Astrocyte (in vitro differentiated cells and primary cell): ENCODE data around the gene FZD10. TPM values are rescaled to one million over a fixed set of nuclear protein-coding genes. Genes with fewer than 3 reads are reported as not detected.

Experiments
- DNase-seq: peaks from one replicate; pipeline ENCODE4 v3.0.0-alpha.2; 2010; ENCODE audit warnings: low read depth
- FAIRE-seq: peaks from 2 replicates; lab custom pipeline; 2011; peaks lifted over from hg19 to GRCh38; lab: Jason Lieb, UNC
- H2AFZ ChIP-seq: 2 replicates; pipeline ENCODE4 v1.6.0; 2012; ENCODE audit warnings: low read depth, low read length, inconsistent platforms
- H3K27ac ChIP-seq: 2 replicates; pipeline ENCODE4 v1.5.1; 2011; ENCODE audit warnings: low read depth, low read length, inconsistent platforms
- H3K27me3 ChIP-seq: 2 replicates; pipeline ENCODE4 v1.6.0; 2011; ENCODE audit warnings: low read length, inconsistent platforms; ENCODE audit not compliant: insufficient read depth
- H3K36me3 ChIP-seq: 2 replicates; pipeline ENCODE4 v1.5.1; 2011; ENCODE audit warnings: low read length, inconsistent platforms; ENCODE audit not compliant: insufficient read depth
- H3K4me1 ChIP-seq: 2 replicates; pipeline ENCODE4 v1.5.1; 2011; ENCODE audit warnings: low read length, inconsistent platforms; ENCODE audit not compliant: insufficient read depth
- H3K4me2 ChIP-seq: 2 replicates; pipeline ENCODE4 v1.6.0; 2012; ENCODE audit warnings: low read length, inconsistent platforms
- H3K4me3 ChIP-seq: 2 replicates; pipeline ENCODE4 v1.5.1; 2011; ENCODE audit warnings: low read depth, mild to moderate bottlenecking, low read length, inconsistent platforms; ENCODE audit not compliant: insufficient read depth
- H3K79me2 ChIP-seq: 2 replicates; pipeline ENCODE4 v1.6.0; 2012; ENCODE audit warnings: mild to moderate bottlenecking, low read length, inconsistent platforms; ENCODE audit not compliant: insufficient read depth
- H3K9ac ChIP-seq: 2 replicates; pipeline ENCODE4 v1.6.0; 2012; ENCODE audit warnings: mild to moderate bottlenecking, low read length, inconsistent platforms
- H3K9me3 ChIP-seq: 2 replicates; pipeline ENCODE4 v1.5.1; 2012; ENCODE audit warnings: low read depth, mild to moderate bottlenecking, low read length, inconsistent platforms; ENCODE audit not compliant: insufficient read depth
- H4K20me1 ChIP-seq: 2 replicates; pipeline ENCODE4 v1.6.0; 2012; ENCODE audit warnings: low read length, inconsistent platforms; ENCODE audit not compliant: insufficient read depth
- H3K27ac Mint-ChIP-seq: one replicate; pipeline ENCODE4 v1.8.0; 2021; ENCODE audit warnings: mild to moderate bottlenecking, mixed read lengths; ENCODE audit not compliant: unreplicated experiment
- H3K27me3 Mint-ChIP-seq: one replicate; pipeline ENCODE4 v1.8.0; 2021; ENCODE audit warnings: low read depth, mixed read lengths; ENCODE audit not compliant: unreplicated experiment
- H3K36me3 Mint-ChIP-seq: one replicate; pipeline ENCODE4 v1.8.0; 2021; ENCODE audit warnings: low read depth, mixed read lengths; ENCODE audit not compliant: unreplicated experiment
- H3K4me1 Mint-ChIP-seq: one replicate; pipeline ENCODE4 v1.8.0; 2021; ENCODE audit warnings: low read depth, mixed read lengths; ENCODE audit not compliant: unreplicated experiment
- H3K4me3 Mint-ChIP-seq: one replicate; pipeline ENCODE4 v1.8.0; 2021; ENCODE audit warnings: mild to moderate bottlenecking, moderate library complexity, mixed read lengths; ENCODE audit not compliant: unreplicated experiment
- H3K9me3 Mint-ChIP-seq: one replicate; pipeline ENCODE4 v1.8.0; 2021; ENCODE audit warnings: mild to moderate bottlenecking, mixed read lengths; ENCODE audit not compliant: unreplicated experiment
- EZH2 ChIP-seq: IDR thresholded peaks from 2 replicates; pipeline ENCODE4 v1.6.1; 2012; ENCODE audit warnings: mild to moderate bottlenecking, low read length, inconsistent platforms; ENCODE audit not compliant: insufficient read depth
- total RNA-seq: library from RNA; stranded (reverse); gene quantifications from 2 replicates; pipeline ENCODE4 v1.2.1, GENCODE V29; 2021
- TF ChIP-seq, protein P1 (sequence below): IDR thresholded peaks from 2 replicates; pipeline ENCODE4 v1.5.1; 2011; ENCODE audit warnings: low read depth, mild to moderate bottlenecking, inconsistent platforms, low read length, moderate library complexity; ENCODE audit not compliant: insufficient read depth

Gene FZD10
- total RNA-seq, 1 donor from 2014 or later, result not detected

DNA sequence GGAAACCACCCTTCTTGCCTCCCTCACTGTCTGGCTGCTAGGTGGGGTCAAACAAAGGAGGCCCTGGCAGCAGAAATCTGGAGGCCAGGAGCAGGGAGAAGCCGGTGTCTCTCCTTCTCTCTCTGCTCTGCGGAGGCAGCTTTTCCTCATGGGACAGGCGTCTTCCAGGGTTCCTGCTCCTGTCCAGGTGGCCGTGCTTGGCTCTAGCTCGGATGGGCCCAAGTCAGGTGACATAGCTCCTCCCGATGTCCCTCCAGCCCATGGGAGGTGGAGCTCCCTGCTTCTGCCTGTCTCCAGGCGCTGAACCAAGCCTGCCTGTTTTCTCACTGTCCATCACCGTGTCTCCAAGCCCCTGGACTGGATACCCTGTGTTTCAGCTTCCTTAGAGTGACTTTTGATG is 30.5 kb upstream of the FZD10 start:
- no peak for TF ChIP-seq EZH2
- TF ChIP-seq, protein P1, sequence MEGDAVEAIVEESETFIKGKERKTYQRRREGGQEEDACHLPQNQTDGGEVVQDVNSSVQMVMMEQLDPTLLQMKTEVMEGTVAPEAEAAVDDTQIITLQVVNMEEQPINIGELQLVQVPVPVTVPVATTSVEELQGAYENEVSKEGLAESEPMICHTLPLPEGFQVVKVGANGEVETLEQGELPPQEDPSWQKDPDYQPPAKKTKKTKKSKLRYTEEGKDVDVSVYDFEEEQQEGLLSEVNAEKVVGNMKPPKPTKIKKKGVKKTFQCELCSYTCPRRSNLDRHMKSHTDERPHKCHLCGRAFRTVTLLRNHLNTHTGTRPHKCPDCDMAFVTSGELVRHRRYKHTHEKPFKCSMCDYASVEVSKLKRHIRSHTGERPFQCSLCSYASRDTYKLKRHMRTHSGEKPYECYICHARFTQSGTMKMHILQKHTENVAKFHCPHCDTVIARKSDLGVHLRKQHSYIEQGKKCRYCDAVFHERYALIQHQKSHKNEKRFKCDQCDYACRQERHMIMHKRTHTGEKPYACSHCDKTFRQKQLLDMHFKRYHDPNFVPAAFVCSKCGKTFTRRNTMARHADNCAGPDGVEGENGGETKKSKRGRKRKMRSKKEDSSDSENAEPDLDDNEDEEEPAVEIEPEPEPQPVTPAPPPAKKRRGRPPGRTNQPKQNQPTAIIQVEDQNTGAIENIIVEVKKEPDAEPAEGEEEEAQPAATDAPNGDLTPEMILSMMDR, result no peak
- no peak overlapping the region for H3K4me3 ChIP-seq
- no peaks in the 10 kb centered on the region for H3K4me1 Mint-ChIP-seq

DNA sequence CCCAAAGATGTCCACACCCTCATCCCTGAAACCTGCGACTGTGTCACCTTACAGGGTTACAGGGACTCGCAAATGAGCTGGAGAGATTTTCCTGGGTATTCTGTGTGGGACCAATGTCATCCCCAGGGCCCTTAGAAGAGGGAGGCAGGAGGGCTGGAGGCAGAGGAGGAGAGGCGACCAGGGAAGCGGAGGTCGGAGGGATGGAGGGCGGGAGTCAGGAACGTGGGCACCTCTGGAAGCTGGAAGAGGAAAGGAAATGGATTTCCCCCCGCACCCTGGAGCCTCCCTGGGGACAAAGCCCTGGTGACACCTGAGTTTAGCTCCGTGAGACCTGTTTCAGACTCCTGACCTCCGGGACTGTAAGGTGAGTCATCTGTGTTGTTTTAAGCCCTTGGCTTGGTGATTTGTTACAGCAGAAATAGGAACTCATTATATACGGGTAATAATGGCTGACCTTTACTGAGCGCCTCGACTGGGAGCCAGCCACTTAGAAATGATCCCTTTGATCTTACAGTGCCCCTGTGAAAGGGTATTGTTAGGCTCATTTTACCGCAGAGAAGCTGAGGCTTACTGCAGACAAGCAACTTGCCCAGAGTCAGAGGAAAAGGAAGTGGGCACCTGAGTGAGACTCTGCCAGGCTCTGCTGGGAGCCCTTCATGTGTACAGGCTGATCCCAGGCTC is 29.3 kb upstream of the FZD10 start:
- no peak for FAIRE-seq
- TF ChIP-seq EZH2, result no peak
- TF ChIP-seq, protein P1, result no peak
- H3K4me2 ChIP-seq, result no peak overlapping the region
- no peak overlapping the region for H2AFZ ChIP-seq
- H3K9ac ChIP-seq, result no peak overlapping the region
- H3K4me1 Mint-ChIP-seq, result no peaks in the 10 kb centered on the region
- no peak overlapping the region for H3K4me3 ChIP-seq
- no peak overlapping the region for H3K27ac ChIP-seq
- no peak overlapping the region for H3K27ac Mint-ChIP-seq
- no peaks in the 10 kb centered on the region for H3K4me1 ChIP-seq
- no peaks in the 10 kb centered on the region for H3K36me3 ChIP-seq
- H3K27me3 ChIP-seq, result no peaks in the 10 kb centered on the region
- H3K4me3 Mint-ChIP-seq, result no peak overlapping the region
- H3K27me3 Mint-ChIP-seq, result no peaks in the 10 kb centered on the region
- H3K9me3 Mint-ChIP-seq, result peaks cover 20% of the 10 kb centered on the region
- no peaks in the 10 kb centered on the region for H3K79me2 ChIP-seq
- no peaks in the 10 kb centered on the region for H4K20me1 ChIP-seq
- no peak for DNase-seq
- H3K36me3 Mint-ChIP-seq, result no peaks in the 10 kb centered on the region
- H3K9me3 ChIP-seq, result peaks cover 8% of the 10 kb centered on the region

More for the DNA sequence above, 30.5 kb upstream of the FZD10 start:
- Histone ChIP-seq H3K79me2 (no peaks in the 10 kb centered on the region), H3K4me2 (no peak overlapping the region), H4K20me1 (no peaks in the 10 kb centered on the region), H3K4me1 (no peaks in the 10 kb centered on the region), H3K9ac (no peak overlapping the region), H2AFZ (no peak overlapping the region), H3K9me3 (peaks cover 9% of the 10 kb centered on the region), H3K36me3 (no peaks in the 10 kb centered on the region), H3K27me3 (no peaks in the 10 kb centered on the region), H3K27ac (no peak overlapping the region)
- FAIRE-seq (no peak), DNase-seq (no peak)
- Mint-ChIP-seq H3K36me3 (no peaks in the 10 kb centered on the region), H3K9me3 (peaks cover 25% of the 10 kb centered on the region), H3K27me3 (no peaks in the 10 kb centered on the region), H3K4me3 (no peak overlapping the region), H3K27ac (no peak overlapping the region)

DNA sequence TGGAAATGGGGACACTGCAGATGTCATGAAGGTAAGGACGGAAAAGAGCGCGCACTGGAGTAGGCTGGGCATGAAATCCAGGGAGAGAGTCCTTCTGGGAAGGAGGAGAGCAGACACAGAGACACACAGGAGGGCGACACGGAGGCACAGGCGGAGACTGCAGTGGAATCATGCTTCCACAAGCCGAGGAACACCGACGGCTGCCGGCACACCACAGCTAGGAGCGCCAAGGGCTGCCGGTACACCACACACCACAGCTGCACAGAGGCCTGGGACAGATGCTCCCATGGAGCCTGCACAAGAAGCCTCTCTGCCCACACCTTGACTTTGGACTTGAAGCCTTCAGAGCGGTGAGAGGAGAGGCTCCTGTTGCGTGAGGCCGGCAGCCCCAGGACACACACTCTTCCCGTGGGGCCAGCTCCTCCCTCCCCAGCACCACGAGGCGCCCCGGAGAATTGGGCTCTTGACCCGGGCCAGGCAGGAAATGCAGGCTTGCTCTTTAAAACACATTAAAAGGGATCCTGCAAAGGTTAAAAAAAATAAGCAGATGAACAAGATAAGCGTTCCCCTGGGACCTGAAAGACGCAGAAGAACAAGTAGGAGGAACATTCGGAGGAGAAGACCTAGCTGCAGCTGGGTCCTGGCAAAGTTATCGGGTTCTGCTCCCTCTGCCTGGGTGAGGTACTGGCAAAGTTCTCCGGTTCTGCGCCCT is 28.3 kb upstream of the FZD10 start:
- no peak for DNase-seq
- H3K9me3 Mint-ChIP-seq, result peaks cover 20% of the 10 kb centered on the region
- H3K4me3 Mint-ChIP-seq, result no peak overlapping the region

More for the DNA sequence above, 28.3 kb upstream of the FZD10 start:
- no peak for TF ChIP-seq EZH2
- TF ChIP-seq, protein P1, result no peak
- Histone ChIP-seq H3K79me2 (no peaks in the 10 kb centered on the region), H3K4me2 (no peak overlapping the region), H3K9me3 (peaks cover 5% of the 10 kb centered on the region), H3K27me3 (no peaks in the 10 kb centered on the region), H3K27ac (no peak overlapping the region), H3K9ac (no peak overlapping the region), H3K4me1 (no peaks in the 10 kb centered on the region), H2AFZ (no peak overlapping the region), H3K36me3 (no peaks in the 10 kb centered on the region), H3K4me3 (no peak overlapping the region), H4K20me1 (no peaks in the 10 kb centered on the region)
- FAIRE-seq, result no peak
- Mint-ChIP-seq H3K4me1 (no peaks in the 10 kb centered on the region), H3K27ac (no peak overlapping the region), H3K27me3 (no peaks in the 10 kb centered on the region), H3K36me3 (no peaks in the 10 kb centered on the region)
